ENCODE results near the gene PIP5K1C.

The PIP5K1C gene

DNA sequence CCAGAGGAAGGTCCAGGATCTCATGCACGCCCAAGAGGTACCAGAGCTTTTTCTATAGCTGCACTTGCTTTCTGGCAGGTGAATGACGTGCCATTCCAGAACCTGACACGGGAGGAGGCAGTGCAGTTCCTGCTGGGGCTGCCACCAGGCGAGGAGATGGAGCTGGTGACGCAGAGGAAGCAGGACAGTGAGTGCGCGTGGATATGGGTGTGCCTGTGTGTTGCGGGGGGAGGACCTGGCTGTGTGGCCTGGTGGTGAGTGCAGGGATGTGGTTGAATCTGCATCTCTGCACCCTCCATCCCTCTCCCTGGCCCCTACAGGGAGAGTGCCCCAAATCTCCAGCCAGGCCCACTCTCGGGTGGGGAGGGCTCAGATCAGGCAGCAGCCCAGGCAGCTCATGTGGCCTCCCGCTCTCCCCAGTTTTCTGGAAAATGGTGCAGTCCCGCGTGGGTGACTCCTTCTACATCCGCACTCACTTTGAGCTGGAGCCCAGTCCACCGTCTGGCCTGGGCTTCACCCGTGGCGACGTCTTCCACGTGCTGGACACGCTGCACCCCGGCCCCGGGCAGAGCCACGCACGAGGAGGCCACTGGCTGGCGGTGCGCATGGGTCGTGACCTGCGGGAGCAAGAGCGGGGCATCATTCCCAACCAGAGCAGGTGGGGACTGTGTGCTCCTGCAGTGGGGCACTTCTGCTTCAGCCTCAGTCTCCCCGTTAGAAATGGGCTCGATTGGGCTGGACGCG lies 38.4 kb upstream of the PIP5K1C start:
- Histone ChIP-seq H3K4me3 (no peak overlapping the region), H3K27ac (no peak overlapping the region)
- TF ChIP-seq, protein P1, sequence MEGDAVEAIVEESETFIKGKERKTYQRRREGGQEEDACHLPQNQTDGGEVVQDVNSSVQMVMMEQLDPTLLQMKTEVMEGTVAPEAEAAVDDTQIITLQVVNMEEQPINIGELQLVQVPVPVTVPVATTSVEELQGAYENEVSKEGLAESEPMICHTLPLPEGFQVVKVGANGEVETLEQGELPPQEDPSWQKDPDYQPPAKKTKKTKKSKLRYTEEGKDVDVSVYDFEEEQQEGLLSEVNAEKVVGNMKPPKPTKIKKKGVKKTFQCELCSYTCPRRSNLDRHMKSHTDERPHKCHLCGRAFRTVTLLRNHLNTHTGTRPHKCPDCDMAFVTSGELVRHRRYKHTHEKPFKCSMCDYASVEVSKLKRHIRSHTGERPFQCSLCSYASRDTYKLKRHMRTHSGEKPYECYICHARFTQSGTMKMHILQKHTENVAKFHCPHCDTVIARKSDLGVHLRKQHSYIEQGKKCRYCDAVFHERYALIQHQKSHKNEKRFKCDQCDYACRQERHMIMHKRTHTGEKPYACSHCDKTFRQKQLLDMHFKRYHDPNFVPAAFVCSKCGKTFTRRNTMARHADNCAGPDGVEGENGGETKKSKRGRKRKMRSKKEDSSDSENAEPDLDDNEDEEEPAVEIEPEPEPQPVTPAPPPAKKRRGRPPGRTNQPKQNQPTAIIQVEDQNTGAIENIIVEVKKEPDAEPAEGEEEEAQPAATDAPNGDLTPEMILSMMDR (IDR thresholded peaks at IDR 0.05), result no peak
- DNase-seq (ENCODE audit: low spot score), result no peak

DNA sequence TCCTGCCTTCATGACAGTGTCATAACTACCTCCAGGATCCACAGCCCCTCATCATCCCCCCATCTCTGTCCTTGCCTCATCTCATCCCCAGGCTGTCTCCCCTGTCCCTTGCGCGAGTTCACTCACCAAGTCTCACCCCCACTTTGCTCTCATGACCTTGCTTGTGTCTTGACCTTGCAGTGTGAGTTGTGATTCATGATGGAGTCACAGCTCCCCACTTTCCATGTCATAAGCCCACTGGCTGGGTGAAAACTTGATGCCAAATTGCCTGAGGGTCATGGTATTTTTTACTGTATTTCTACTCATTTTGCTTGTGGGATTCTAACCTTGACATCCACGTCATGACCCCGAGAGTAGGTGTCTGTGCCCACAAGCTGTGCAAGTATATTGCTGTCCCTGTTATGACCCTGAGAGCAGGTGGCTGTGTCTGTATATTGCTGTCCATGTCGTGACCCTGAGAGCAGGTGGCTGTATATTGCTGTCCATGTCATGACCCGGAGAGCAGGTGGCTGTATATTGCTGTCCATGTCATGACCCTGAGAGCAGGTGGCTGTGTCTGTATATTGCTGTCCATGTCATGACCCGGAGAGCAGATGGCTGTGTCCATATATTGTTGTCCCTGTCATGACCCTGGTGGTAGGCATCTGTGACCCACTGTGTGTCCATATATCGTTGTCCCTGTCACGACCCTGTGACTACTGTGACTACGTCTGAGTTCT lies 37.4 kb upstream of the PIP5K1C start:
- Histone ChIP-seq H3K27ac (no peak overlapping the region), H3K4me3 (no peak overlapping the region)
- TF ChIP-seq, protein P1 (IDR thresholded peaks at IDR 0.05), result no peak
- no peak for DNase-seq (ENCODE audit: low spot score)

DNA sequence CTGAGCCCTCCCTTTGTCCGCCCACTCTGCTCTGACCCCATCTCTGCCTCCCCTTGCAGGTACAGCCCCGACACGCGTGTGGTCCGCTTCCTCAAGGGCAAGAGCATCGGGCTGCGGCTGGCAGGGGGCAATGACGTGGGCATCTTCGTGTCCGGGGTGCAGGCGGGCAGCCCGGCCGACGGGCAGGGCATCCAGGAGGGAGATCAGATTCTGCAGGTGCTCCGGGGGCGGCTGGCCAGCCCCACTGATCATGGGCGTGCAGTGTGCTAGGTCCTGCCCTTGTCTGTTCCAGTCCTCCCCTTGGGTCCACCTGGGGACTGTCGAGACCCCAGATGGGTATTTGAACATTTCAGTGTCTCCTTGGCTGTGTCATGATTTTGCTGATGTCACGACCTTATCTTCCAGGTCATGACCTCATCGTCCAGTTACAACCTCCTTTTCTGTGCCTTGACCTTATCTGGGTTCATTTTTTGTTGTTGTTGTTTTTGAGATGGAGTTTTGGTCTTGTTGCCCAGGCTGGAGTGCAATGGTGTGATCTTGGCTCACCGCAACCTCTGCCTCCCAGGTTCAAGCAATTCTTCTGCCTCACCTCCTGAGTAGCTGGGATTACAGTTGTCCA lies 35.9 kb upstream of the PIP5K1C start:
- DNase-seq (ENCODE audit: low spot score), result no peak
- Histone ChIP-seq H3K27ac (no peak overlapping the region), H3K4me3 (no peak overlapping the region)
- TF ChIP-seq, protein P1 (IDR thresholded peaks at IDR 0.05), result no peak

DNA sequence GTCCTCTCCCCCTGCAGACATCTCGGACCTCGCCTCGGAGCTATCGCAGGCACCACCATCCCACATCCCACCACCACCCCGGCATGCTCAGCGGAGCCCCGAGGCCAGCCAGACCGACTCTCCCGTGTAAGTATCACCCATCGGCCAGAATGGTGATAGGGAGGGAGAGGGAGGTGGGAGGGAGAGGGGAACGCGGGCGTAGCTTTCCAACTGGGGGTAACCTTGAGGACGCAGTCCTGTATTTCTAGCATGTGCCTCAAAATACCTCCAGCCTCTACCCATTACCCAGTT lies 34.0 kb upstream of the PIP5K1C start:
- DNase-seq (ENCODE audit: low spot score), result no peak
- H3K4me3 ChIP-seq, result no peak overlapping the region
- TF ChIP-seq, protein P1 (IDR thresholded peaks at IDR 0.05), result no peak

DNA sequence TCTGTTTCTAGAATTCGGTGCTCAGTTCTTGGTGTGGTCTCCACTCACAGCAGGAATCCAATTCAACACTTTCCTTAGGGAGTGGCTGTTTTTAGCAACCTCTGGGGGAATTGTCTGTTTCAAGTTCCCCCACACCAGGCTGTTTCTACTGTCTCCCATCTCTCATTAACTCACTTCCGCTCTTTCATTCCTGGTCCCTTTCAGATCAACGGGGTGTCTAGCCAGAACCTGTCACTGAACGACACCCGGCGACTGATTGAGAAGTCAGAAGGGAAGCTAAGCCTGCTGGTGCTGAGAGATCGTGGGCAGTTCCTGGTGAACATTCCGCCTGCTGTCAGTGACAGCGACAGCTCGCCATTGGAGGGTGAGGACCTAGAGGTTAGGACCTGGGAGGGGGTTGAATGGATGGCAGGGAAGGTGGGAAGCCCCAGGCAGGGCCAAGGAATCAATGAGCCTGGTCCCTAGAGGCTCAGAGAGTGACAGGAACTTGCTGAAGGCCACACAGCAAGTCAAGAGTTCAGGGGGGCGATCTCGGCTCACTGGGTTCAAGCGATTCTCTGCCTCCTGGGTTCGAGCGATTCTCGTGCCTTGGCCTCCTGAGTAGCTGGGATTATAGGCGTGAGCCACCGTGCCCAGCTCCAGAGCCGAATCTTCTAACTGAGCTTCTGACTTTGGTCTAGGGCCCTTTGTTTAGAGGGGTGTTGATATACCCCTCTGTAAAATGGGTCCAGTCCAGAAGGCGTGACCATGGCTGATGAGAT lies 33.5 kb upstream of the PIP5K1C start:
- TF ChIP-seq, protein P1 (IDR thresholded peaks at IDR 0.05), result no peak
- no peak overlapping the region for H3K27ac ChIP-seq
- no peak for DNase-seq (ENCODE audit: low spot score)
- no peak overlapping the region for H3K4me3 ChIP-seq

More for the DNA sequence above, 34.0 kb upstream of the PIP5K1C start:
- no peak overlapping the region for H3K27ac ChIP-seq

DNA sequence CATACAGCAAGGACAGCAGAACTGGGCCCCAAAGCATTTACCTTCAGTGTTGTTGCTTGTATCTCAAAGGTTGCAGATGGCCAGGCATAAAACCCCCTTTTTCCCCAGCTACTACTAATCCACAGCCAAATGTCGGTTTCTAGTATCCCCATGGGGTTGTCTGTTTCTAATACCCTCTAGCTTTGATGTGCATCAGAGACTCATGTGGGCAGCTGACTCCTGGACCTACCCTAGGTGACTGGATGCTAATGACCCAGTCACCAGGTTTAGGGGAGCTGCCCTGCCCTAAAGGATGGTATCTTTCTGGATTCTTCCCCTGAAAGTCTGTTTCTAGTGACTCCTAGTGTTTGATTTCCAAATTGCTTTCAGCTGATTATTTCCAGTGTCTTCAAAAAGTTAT lies 31.8 kb upstream of the PIP5K1C start:
- TF ChIP-seq, protein P1 (IDR thresholded peaks at IDR 0.05), result no peak
- Histone ChIP-seq H3K27ac (no peak overlapping the region), H3K4me3 (no peak overlapping the region)
- DNase-seq (ENCODE audit: low spot score), result no peak
